ENCODE data around the gene PKP1.

Gene PKP1

GRCh38 chr1:201322653-201323510 is 39.6 kb downstream of the PKP1 start:
- no peak overlapping the region for H3K9ac ChIP-seq (ENCODE audit: low read length)
- no peak for DNase-seq (ENCODE audit: low read depth)
- peaks cover 42% of the 10 kb centered on the region for H3K27me3 ChIP-seq (replicated peaks; ENCODE audit: control insufficient read depth, insufficient read depth, low read length)
- no peak overlapping the region for H3K4me3 ChIP-seq (ENCODE audit: low read length)
- H3K9me3 ChIP-seq (ENCODE audit: control insufficient read depth, low read length): no peaks in the 10 kb centered on the region
- no peaks in the 10 kb centered on the region for H3K36me3 ChIP-seq (ENCODE audit: control insufficient read depth, insufficient read depth, low read length, severe bottlenecking)
- no peaks in the 10 kb centered on the region for H3K4me1 ChIP-seq (ENCODE audit: control insufficient read depth, insufficient read depth, low read length)

GRCh38 chr1:201324306-201324705 is 41.0 kb downstream of the PKP1 start:
- Histone ChIP-seq H3K4me1 (ENCODE audit: control insufficient read depth, insufficient read depth, low read length) (peaks cover 2% of the 10 kb centered on the region), H3K4me3 (ENCODE audit: low read length) (no peak overlapping the region), H3K9ac (ENCODE audit: low read length) (no peak overlapping the region), H3K36me3 (ENCODE audit: control insufficient read depth, insufficient read depth, low read length, severe bottlenecking) (no peaks in the 10 kb centered on the region), H3K9me3 (ENCODE audit: control insufficient read depth, low read length) (no peaks in the 10 kb centered on the region), H3K27me3 (replicated peaks; ENCODE audit: control insufficient read depth, insufficient read depth, low read length) (peaks cover 34% of the 10 kb centered on the region)
- no peak for DNase-seq (ENCODE audit: low read depth)

GRCh38 chr1:201324821-201325677 is 41.7 kb downstream of the PKP1 start:
- Histone ChIP-seq H3K9me3 (ENCODE audit: control insufficient read depth, low read length) (no peaks in the 10 kb centered on the region), H3K4me3 (ENCODE audit: low read length) (no peak overlapping the region)
- no peak for DNase-seq (ENCODE audit: low read depth)

GRCh38 chr1:201325678-201326060 is 42.4 kb downstream of the PKP1 start:
- peaks cover 32% of the 10 kb centered on the region for H3K27me3 ChIP-seq (replicated peaks; ENCODE audit: control insufficient read depth, insufficient read depth, low read length)
- H3K4me3 ChIP-seq (ENCODE audit: low read length): no peak overlapping the region
- no peak for DNase-seq (ENCODE audit: low read depth)
- no peaks in the 10 kb centered on the region for H3K36me3 ChIP-seq (ENCODE audit: control insufficient read depth, insufficient read depth, low read length, severe bottlenecking)
- H3K4me1 ChIP-seq (ENCODE audit: control insufficient read depth, insufficient read depth, low read length): peaks cover 7% of the 10 kb centered on the region
- H3K9ac ChIP-seq (ENCODE audit: low read length): no peak overlapping the region
- H3K9me3 ChIP-seq (ENCODE audit: control insufficient read depth, low read length): no peaks in the 10 kb centered on the region

More at GRCh38 chr1:201324821-201325677, 41.7 kb downstream of the PKP1 start:
- peaks cover 32% of the 10 kb centered on the region for H3K27me3 ChIP-seq (replicated peaks; ENCODE audit: control insufficient read depth, insufficient read depth, low read length)
- no peak overlapping the region for H3K9ac ChIP-seq (ENCODE audit: low read length)
- no peaks in the 10 kb centered on the region for H3K36me3 ChIP-seq (ENCODE audit: control insufficient read depth, insufficient read depth, low read length, severe bottlenecking)
- H3K4me1 ChIP-seq (ENCODE audit: control insufficient read depth, insufficient read depth, low read length): peaks cover 7% of the 10 kb centered on the region

- Histone ChIP-seq H3K9me3 (ENCODE audit: control insufficient read depth, low read length) (no peaks in the 10 kb centered on the region), H3K4me1 (ENCODE audit: control insufficient read depth, insufficient read depth, low read length) (peaks cover 7% of the 10 kb centered on the region), H3K4me3 (ENCODE audit: low read length) (no peak overlapping the region), H3K9ac (ENCODE audit: low read length) (no peak overlapping the region), H3K27me3 (replicated peaks; ENCODE audit: control insufficient read depth, insufficient read depth, low read length) (peaks cover 32% of the 10 kb centered on the region), H3K36me3 (ENCODE audit: control insufficient read depth, insufficient read depth, low read length, severe bottlenecking) (no peaks in the 10 kb centered on the region)
- no peak for DNase-seq (ENCODE audit: low read depth)
These were observed 43.4 kb downstream of the PKP1 start for GRCh38 chr1:201326710-201327109.

DNA sequence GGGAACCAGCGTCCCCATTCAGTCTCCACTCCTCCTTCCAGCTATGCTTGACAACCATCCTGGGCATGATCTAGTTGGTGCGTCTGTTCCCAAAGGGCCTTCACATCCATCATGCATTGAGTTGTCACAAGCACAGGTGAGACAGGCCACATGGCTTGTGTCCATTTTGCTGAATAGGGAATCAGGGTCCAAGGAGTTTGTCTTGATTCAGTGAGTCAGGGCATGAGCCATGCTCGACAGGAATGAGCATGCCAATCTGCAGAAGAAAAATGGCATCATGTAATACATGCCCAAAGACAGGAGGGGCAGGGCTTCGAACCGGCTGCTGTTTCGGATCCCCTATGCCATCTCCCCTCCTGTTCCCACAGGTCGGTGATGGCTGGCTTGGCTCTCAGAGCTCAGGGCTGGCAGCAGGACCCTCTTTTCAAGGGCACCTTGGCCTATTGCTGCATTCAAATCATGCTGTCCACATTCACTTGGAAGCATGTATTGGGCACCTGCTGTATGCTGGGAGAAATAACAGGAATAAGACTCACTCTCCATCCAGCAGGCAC is 44.5 kb downstream of the PKP1 start:
- no peaks in the 10 kb centered on the region for H3K36me3 ChIP-seq (ENCODE audit: control insufficient read depth, insufficient read depth, low read length, severe bottlenecking)
- H3K4me1 ChIP-seq (ENCODE audit: control insufficient read depth, insufficient read depth, low read length): peaks cover 7% of the 10 kb centered on the region
- no peak overlapping the region for H3K4me3 ChIP-seq (ENCODE audit: low read length)
- H3K9ac ChIP-seq (ENCODE audit: low read length): no peak overlapping the region
- peaks cover 40% of the 10 kb centered on the region for H3K27me3 ChIP-seq (replicated peaks; ENCODE audit: control insufficient read depth, insufficient read depth, low read length)
- H3K9me3 ChIP-seq (ENCODE audit: control insufficient read depth, low read length): no peaks in the 10 kb centered on the region
- DNase-seq (ENCODE audit: low read depth): no peak

- DNase-seq (ENCODE audit: low read depth): no peak
- no peak overlapping the region for H3K9ac ChIP-seq (ENCODE audit: low read length)
- H3K4me3 ChIP-seq (ENCODE audit: low read length): no peak overlapping the region
- H3K27me3 ChIP-seq (replicated peaks; ENCODE audit: control insufficient read depth, insufficient read depth, low read length): peaks cover 47% of the 10 kb centered on the region
- no peaks in the 10 kb centered on the region for H3K9me3 ChIP-seq (ENCODE audit: control insufficient read depth, low read length)
- H3K4me1 ChIP-seq (ENCODE audit: control insufficient read depth, insufficient read depth, low read length): peaks cover 7% of the 10 kb centered on the region
- H3K36me3 ChIP-seq (ENCODE audit: control insufficient read depth, insufficient read depth, low read length, severe bottlenecking): no peaks in the 10 kb centered on the region
These were observed 45.3 kb downstream of the PKP1 start for GRCh38 chr1:201328576-201328975.

GRCh38 chr1:201329286-201329685 is 46.0 kb downstream of the PKP1 start:
- Histone ChIP-seq H3K9ac (ENCODE audit: low read length) (no peak overlapping the region), H3K36me3 (ENCODE audit: control insufficient read depth, insufficient read depth, low read length, severe bottlenecking) (no peaks in the 10 kb centered on the region), H3K4me3 (ENCODE audit: low read length) (no peak overlapping the region), H3K27me3 (replicated peaks; ENCODE audit: control insufficient read depth, insufficient read depth, low read length) (peaks cover 49% of the 10 kb centered on the region), H3K9me3 (ENCODE audit: control insufficient read depth, low read length) (no peaks in the 10 kb centered on the region), H3K4me1 (ENCODE audit: control insufficient read depth, insufficient read depth, low read length) (peaks cover 7% of the 10 kb centered on the region)
- peak; percentile 64 for DNase-seq (ENCODE audit: low read depth)

DNA sequence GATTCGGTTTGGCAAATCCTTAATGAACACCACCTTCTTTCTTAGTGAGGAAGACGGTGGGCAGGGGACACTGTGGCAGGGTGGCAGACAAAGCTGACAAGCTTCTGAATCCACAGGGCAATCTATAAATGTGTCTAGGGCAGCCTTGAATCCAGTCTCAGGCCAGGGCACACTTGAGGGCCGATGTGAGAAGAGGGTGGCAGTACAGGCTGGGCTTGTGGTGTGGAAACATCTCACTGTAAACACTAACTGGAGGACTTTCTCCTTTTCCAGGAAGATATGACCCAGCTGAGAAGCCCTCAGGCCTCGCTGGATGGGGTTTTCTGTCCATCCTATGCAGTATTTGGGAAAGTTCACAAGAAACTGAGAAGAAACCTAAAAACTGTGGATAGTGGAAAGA is 46.5 kb downstream of the PKP1 start:
- no peaks in the 10 kb centered on the region for H3K9me3 ChIP-seq (ENCODE audit: control insufficient read depth, low read length)
- no peak overlapping the region for H3K9ac ChIP-seq (ENCODE audit: low read length)
- peaks cover 50% of the 10 kb centered on the region for H3K27me3 ChIP-seq (replicated peaks; ENCODE audit: control insufficient read depth, insufficient read depth, low read length)
- no peaks in the 10 kb centered on the region for H3K36me3 ChIP-seq (ENCODE audit: control insufficient read depth, insufficient read depth, low read length, severe bottlenecking)
- H3K4me1 ChIP-seq (ENCODE audit: control insufficient read depth, insufficient read depth, low read length): peaks cover 7% of the 10 kb centered on the region
- no peak overlapping the region for H3K4me3 ChIP-seq (ENCODE audit: low read length)
- DNase-seq (ENCODE audit: low read depth): peak; percentile 22

GRCh38 chr1:201330541-201330940 is 47.2 kb downstream of the PKP1 start:
- no peak overlapping the region for H3K9ac ChIP-seq (ENCODE audit: low read length)
- DNase-seq (ENCODE audit: low read depth): no peak
- H3K9me3 ChIP-seq (ENCODE audit: control insufficient read depth, low read length): no peaks in the 10 kb centered on the region
- H3K27me3 ChIP-seq (replicated peaks; ENCODE audit: control insufficient read depth, insufficient read depth, low read length): peaks cover 54% of the 10 kb centered on the region
- H3K4me1 ChIP-seq (ENCODE audit: control insufficient read depth, insufficient read depth, low read length): peaks cover 7% of the 10 kb centered on the region
- H3K4me3 ChIP-seq (ENCODE audit: low read length): no peak overlapping the region
- H3K36me3 ChIP-seq (ENCODE audit: control insufficient read depth, insufficient read depth, low read length, severe bottlenecking): no peaks in the 10 kb centered on the region

DNA sequence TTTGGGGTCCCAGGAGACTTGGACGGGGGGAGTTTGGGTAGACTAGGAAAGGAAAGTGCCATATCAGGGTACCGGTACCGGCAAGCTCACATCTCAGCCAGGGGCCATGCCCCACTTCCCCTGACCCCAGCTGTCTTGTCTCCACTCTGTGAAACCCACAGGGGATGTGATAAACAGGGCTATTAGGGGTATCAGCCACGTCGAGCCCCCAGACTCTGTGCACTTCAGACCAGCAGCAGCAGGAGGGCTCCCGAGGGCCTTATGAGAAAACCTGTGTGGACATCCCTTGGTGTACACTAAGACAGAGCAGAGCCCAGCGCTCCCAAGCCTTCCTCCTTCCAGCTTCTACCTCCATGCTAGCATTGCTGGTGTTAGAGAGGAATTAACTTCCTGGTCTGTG is 47.9 kb downstream of the PKP1 start:
- Histone ChIP-seq H3K9ac (ENCODE audit: low read length) (no peak overlapping the region), H3K9me3 (ENCODE audit: control insufficient read depth, low read length) (no peaks in the 10 kb centered on the region), H3K27me3 (replicated peaks; ENCODE audit: control insufficient read depth, insufficient read depth, low read length) (peaks cover 57% of the 10 kb centered on the region), H3K4me3 (ENCODE audit: low read length) (no peak overlapping the region), H3K4me1 (ENCODE audit: control insufficient read depth, insufficient read depth, low read length) (peaks cover 7% of the 10 kb centered on the region), H3K36me3 (ENCODE audit: control insufficient read depth, insufficient read depth, low read length, severe bottlenecking) (no peaks in the 10 kb centered on the region)
- DNase-seq (ENCODE audit: low read depth): no peak

All from adipocyte (in vitro differentiated cells).